SKM-1 (cell line): ENCODE results near the gene PASK.

Source experiments
- DNase-seq: peaks from one replicate; lab custom pipeline; 2025; ENCODE audit not compliant: unreplicated experiment; lab: John Stamatoyannopoulos, UW

Gene PASK

GRCh38 chr2:241128266-241128665, 21.0 kb downstream of the PASK start:
- no peak for DNase-seq

GRCh38 chr2:241126771-241127202, 22.5 kb downstream of the PASK start:
- no peak for DNase-seq

DNA sequence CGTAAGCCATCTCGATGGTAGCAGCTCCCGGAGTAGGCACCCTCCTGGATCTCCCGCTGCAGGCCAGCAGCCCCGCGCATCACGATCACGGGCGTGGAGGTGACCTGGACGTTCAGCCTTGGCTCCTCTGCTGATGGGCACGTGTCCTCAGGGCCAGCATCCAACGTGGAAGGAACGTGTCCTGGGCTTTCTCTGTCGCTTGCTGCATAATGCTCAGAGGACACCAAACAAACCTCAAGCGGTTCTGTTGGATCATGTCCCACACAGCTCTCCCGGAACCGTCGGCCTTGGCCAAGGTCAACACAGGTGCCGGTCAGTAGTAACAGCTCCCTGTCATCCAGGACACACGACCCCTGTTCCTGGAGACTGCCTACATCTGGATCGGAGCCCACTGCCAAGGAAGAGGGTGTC, 23.1 kb downstream of the PASK start:
- DNase-seq, result no peak

- DNase-seq, result no peak
These were observed 23.6 kb downstream of the PASK start for GRCh38 chr2:241125626-241126025.

GRCh38 chr2:241123816-241124536, 25.3 kb downstream of the PASK start:
- DNase-seq, result no peak

GRCh38 chr2:241122376-241123002, 26.8 kb downstream of the PASK start:
- no peak for DNase-seq

DNA sequence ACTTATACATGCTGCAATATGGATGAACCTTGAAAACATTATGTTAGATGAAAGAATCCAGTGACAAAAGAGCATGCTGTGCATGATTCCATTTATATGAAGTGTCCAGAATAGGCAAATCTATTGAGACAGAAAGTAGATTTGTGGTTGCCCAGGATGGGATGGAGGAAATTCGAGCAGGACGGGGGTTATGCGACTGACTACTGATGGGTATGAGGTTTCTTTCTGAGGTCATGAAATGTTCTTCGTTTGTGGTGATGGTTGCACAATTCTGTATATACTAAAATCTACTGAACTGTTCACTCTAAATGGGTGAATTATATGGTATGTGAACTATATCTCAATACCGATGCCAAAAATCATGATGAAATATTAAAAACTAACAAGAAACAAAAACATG, 28.3 kb downstream of the PASK start:
- DNase-seq, result no peak

DNA sequence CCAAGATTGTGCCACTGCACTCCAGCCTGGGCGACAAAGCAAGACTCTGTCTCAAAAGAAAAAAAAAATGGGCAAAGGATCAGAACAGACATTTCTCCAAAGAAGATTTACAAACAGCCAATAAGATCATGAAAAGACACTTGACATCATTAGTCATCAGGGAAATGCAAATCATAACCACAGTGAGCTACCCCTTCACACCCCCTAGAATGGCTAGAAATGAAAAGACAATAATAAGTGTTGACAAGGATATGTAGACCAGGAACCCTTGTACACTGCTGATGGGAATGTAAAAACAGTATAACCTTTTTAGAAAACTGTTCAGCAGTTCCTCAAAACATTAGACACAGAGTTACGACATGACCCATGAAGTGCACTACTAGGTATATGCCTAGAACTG, 28.8 kb downstream of the PASK start:
- DNase-seq, result no peak

- DNase-seq, result no peak
These were observed 30.4 kb downstream of the PASK start for GRCh38 chr2:241118737-241119505.

- DNase-seq, result no peak
These were observed 32.4 kb downstream of the PASK start for GRCh38 chr2:241116606-241117560.

DNA sequence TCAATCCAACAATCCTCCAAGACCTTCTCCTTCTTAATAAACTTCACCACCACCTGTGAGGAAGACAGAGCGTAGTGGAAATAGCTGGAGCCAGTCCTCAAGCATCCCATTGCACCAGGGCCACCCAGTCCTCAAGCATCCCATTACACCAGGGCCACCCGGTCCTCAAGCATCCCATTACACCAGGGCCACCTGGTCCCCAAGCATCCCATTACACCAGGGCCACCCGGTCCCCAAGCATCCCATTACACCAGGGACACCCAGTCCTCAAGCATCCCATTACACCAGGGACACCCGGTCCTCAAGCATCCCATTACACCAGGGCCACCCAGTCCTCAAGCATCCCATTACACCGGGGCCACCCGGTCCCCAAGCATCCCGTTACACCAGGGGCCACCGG, 33.9 kb downstream of the PASK start:
- DNase-seq, result no peak

DNA sequence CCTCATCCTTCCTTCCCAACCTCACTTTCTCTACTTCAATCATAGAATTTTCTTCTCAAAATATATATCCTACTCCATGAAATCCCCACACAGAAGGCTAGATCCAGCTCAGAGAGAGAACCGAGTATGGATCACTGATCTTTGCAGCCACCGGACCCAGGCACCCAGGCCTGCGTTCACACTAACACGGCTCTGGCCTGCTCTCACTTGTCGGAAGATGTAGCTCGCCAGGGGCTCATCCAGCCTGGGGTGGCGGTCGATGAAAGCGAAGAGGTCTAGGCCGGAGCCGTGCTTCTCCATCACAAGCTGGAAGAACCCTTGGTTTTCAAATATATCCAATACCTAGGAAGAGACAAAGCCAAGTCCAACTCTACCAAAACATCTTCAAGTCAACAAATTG, 34.4 kb downstream of the PASK start:
- DNase-seq, result no peak

- no peak for DNase-seq
These were observed 36.7 kb downstream of the PASK start for GRCh38 chr2:241112592-241112991.

DNA sequence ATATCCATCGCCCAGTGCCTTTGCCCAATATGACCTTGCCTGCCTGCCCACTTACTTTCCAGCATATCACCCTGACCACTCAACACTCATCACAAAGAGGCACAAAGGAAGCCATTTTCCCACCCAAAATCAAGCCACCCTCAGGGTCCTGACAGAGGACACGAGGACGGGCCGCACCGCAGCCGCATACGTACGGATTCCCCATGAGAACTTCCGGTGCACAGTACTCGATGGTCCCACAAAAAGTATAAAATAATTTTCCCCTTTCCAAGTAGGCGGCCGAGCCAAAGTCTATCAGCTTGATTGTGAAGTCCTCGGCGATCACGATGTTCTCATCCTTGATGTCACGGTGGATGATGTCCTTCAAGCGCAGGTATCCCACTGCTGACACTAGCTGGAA, 37.2 kb downstream of the PASK start:
- no peak for DNase-seq

DNA sequence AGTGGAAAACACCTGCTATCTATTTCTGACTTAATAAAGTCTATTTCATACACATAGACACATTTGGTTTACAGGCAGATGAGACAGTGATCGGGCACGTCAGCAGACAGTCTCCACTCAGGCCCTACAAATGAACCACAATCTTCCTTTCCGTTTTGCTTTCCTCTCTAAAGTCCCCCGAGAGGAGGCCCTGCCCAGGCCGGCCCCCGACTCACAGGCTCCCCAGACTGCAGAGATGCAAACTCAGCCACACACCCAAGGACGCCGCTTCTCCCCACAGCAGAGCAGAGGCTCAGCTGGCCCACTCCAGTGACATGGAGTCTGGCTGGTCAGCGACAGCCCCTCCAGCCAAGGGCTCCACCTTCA, 37.8 kb downstream of the PASK start:
- DNase-seq, result no peak

GRCh38 chr2:241110607-241111439, 38.4 kb downstream of the PASK start:
- no peak for DNase-seq

DNA sequence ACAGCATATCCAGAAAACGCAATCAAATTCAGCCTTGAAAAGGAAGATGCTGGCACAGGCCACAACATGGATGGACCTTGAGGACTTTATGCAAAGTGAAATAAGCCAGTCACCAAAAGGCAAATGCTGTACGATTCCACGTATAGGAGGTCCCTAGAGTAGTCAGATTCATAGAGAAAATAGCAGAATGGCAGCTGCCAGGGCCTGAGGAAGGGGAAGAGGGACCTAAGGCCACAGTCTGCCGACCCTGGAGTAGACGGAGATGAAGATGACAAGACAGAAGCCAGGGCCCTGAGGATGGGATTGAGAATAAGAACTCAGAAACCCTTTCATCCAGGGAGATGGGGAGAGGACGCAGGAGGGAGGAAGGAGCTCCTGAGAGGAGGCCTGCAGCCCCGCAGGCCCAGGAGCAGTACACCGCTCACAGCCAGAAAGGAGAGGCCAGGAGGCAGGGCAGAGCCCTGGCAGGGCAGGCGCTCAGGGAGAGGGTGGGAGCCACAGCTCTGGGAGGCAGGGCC, 39.1 kb downstream of the PASK start:
- DNase-seq, result no peak

GRCh38 chr2:241109210-241110088, 39.8 kb downstream of the PASK start:
- DNase-seq, result no peak
